Lower leg skin (tissue), 4 donors: Measurements from ENCODE around the gene TYSND1. TPM values are rescaled to one million over a fixed set of nuclear protein-coding genes. Genes with fewer than 3 reads are reported as not detected.

Experiments used
- DNase-seq, 2 donors: peaks; one replicate each; pipeline ENCODE4 v3.0.0-alpha.2; 2019; ENCODE audit warnings: low spot score in 2 of 2
- H3K4me3 ChIP-seq: fragments of 200-600 bp; sonication (generic); 2 replicates; pipeline ENCODE4 v1.5.1; 2017; ENCODE audit warnings: mild to moderate bottlenecking, low read depth; ENCODE audit not compliant: poor library complexity, severe bottlenecking
- POLR2A ChIP-seq, 2 donors: fragments of 450-650 bp; IDR thresholded peaks; one replicate each; pipeline ENCODE4 v1.6.1; 2016 to 2017; ENCODE audit warnings: antibody characterized with exemption in 2 of 2, mild to moderate bottlenecking in 1 of 2, moderate library complexity in 1 of 2
- WGBS, 2 donors: methylation state at CpG; one replicate each; pipeline ENCODE4 v1.1.5; 2018; 5-methylcytosine and 5-hydroxymethylcytosine counted together
- intact Hi-C: fragments of 100-400 bp; cut with DNase I; formaldehyde crosslinking; loops from one replicate; pipeline ENCODE4 v1.15.0; 2023; ENCODE audit warnings: low total_unique reads
- total RNA-seq, 4 donors: library from RNA; depleted of rRNA; stranded (reverse); fragments of >200 nt; gene quantifications; one replicate each; pipeline ENCODE4 v1.1.0, GENCODE V29; 2016
- TF ChIP-seq, protein P1 (sequence below), 3 donors: fragments of 450-650 bp; IDR thresholded peaks; one replicate each; pipeline ENCODE4 v1.5.1; 2016; ENCODE audit warnings: antibody characterized with exemption in 3 of 3, mild to moderate bottlenecking in 3 of 3, moderate library complexity in 2 of 3

TYSND1 gene
- total RNA-seq, 4 donors from 2014 or later = 39.8 to 47.4 (median 45.4) TPM

DNA sequence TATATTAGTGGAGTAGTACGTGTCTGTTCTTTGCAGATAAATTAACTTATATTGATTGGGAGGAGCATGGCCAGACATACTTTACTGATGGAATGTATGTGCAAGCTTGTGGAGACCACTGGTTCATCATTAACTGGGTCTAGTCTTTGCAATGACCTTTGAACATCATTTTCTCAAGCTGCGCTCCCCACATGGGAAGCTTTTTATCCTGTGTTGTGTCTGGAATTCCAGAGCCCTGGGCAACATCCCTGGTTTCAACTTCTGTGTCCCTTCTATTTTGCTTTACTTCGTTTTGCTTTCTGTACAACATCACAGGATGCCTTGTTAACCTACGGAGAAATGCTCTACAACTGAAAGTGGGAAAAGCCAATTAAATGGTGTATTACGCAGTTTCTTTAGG lies 55.5 kb downstream of the TYSND1 start:
- TF ChIP-seq, protein P1, sequence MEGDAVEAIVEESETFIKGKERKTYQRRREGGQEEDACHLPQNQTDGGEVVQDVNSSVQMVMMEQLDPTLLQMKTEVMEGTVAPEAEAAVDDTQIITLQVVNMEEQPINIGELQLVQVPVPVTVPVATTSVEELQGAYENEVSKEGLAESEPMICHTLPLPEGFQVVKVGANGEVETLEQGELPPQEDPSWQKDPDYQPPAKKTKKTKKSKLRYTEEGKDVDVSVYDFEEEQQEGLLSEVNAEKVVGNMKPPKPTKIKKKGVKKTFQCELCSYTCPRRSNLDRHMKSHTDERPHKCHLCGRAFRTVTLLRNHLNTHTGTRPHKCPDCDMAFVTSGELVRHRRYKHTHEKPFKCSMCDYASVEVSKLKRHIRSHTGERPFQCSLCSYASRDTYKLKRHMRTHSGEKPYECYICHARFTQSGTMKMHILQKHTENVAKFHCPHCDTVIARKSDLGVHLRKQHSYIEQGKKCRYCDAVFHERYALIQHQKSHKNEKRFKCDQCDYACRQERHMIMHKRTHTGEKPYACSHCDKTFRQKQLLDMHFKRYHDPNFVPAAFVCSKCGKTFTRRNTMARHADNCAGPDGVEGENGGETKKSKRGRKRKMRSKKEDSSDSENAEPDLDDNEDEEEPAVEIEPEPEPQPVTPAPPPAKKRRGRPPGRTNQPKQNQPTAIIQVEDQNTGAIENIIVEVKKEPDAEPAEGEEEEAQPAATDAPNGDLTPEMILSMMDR (IDR thresholded peaks at IDR 0.05) = peak in 1 of 3 donors; percentile 44
- TF ChIP-seq POLR2A (IDR thresholded peaks at IDR 0.05) = no peak
- intact Hi-C loops = no loop called here
- H3K4me3 ChIP-seq = no peak overlapping the region
- DNase-seq = no peak
- WGBS, 2 donors = 91 to 98% methylated on average over 5 of the region's 5 CpGs

DNA sequence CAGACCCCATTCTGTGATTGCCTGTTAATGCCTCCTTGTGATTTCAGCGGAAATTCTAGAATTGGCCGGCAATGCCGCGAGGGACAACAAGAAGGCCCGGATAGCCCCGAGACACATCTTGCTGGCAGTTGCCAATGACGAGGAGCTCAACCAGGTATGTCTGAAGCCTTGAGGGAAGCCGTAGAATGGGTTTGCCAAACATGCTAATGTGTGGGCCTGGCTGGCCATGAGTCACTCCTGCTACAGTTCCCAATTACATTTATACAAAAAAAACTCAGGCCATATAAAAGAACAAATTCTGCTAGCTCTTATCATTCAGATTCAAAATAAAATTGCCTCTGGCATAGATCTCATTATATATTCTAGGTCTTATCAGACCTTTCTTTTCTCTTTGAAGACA lies 56.5 kb downstream of the TYSND1 start:
- 63 to 69% methylated on average over 8 of the region's 8 CpGs for WGBS, 2 donors
- intact Hi-C loops = no loop called here
- TF ChIP-seq, protein P1 (IDR thresholded peaks at IDR 0.05) = no peak
- no peak for TF ChIP-seq POLR2A (IDR thresholded peaks at IDR 0.05)

DNA sequence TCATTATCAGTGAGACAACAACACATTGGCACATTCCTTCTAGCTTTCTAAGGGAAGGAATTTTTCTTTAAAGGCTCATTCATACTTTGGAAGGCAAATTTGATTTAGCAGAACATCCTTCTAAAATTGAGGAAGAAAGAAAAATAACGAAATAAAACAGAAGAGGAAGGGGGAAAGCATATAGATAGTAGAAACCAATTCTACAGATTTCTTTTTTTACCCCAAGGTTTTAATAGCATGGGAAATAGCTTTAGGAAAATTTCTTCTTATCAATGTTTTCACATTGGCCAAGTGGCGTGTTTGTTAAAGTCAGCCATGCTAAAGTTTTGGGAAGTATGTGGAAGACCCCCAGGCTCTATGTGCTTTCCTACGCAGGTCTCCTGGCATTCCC lies 58.2 kb downstream of the TYSND1 start:
- WGBS, 2 donors = 61 to 90% methylated on average over 3 of the region's 3 CpGs
- H3K4me3 ChIP-seq = no peak overlapping the region
- TF ChIP-seq POLR2A (IDR thresholded peaks at IDR 0.05) = no peak
- TF ChIP-seq, protein P1 (IDR thresholded peaks at IDR 0.05) = no peak
- peak in 1 of 2 donors; percentile 26 for DNase-seq
- intact Hi-C loops = no loop called here

More for the DNA sequence above, 56.5 kb downstream of the TYSND1 start:
- H3K4me3 ChIP-seq = no peak overlapping the region
- DNase-seq = peak in 1 of 2 donors; percentile 28

Other genes starting within 250 kb of the TYSND1 start
- gene MACROH2A2, start 93.9 kb downstream of the TYSND1 start, total RNA-seq = 10 to 100 TPM; 11.0 to 15.4 (median 12.8) TPM
- 1 to 10 TPM; 6.3 to 8.2 (median 7.0) TPM for gene AIFM2, start 13.9 kb downstream of the TYSND1 start, total RNA-seq
- 10 to 100 TPM; 36.7 to 59.2 (median 45.1) TPM for gene SAR1A, start 23.8 kb upstream of the TYSND1 start, total RNA-seq
- 100 to 1,000 TPM in 2 of 4 donors, 10 to 100 TPM in 2; 69.7 to 147 (median 96.9) TPM for gene PPA1, start 86.7 kb upstream of the TYSND1 start, total RNA-seq
- gene NPFFR1, start 137.3 kb upstream of the TYSND1 start, total RNA-seq = under 1 TPM in 2 of 4 donors, not detected in 2; 0.22 to 0.42 TPM
- 1 to 10 TPM; 4.0 to 7.6 (median 5.9) TPM for gene LRRC20, start 235.9 kb upstream of the TYSND1 start, total RNA-seq